G401 (cell line): ENCODE data around the gene CHST5. TPM values are rescaled to one million over a fixed set of nuclear protein-coding genes. Genes with fewer than 3 reads are reported as not detected.

ENCODE experiments used
- DNase-seq: peaks from one replicate; pipeline ENCODE4 v3.0.0-alpha.2; 2015; ENCODE audit warnings: low spot score
- in situ Hi-C: cut with HindIII; loops from 2 replicates; pipeline ENCODE4 v1.10.0; 2016; ENCODE audit warnings: low sequenced_read_pairs, mixed read lengths
- total RNA-seq: library from RNA; depleted of rRNA; stranded (reverse); fragments of >200 nt; shearing (Covaris generic); gene quantifications from 2 replicates; pipeline ENCODE4 v1.2.3, GENCODE V29; 2014; rRNA removed

Gene CHST5
- 0.12 TPM in 1 of 2 replicates, not detected in the other for total RNA-seq

GRCh38 chr16:75535901-75536300, at the start of gene CHST5:
CHST5 (minus strand) TSS chr16:75536108; CDS start chr16:75530384, 5,724 bp downstream.
- in situ Hi-C loops, result no loop called here
- DNase-seq, result no peak

GRCh38 chr16:75584108-75584507, 48.2 kb upstream of the CHST5 start:
- no peak for DNase-seq
- in situ Hi-C loops, result no loop called here

DNA sequence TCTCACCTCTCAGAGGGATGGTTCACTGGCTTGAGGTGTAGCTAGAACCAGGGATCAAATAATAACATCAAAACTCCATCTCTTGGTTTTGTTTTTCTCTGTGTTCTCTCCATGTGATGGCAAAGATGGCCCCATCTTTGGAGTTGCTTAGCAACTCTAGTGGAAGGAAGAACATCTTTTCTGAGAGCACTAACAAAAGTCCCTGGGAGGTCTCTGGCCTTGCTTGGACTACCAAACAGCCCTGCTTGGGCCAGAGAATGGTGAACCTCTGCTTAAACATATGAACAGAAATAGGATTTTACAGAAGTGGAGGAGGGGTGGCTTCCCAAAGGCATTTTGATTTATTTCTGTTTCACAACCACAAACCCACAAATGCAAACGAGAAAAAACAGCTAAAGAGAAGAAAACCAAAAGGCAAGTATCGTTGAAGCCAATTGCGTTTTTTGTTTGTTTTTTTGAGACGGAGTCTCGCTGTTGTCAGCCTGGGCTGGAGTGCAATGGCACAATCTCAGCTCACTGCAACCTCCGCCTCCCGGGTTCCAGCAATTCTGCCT, 43.5 kb upstream of the CHST5 start:
- in situ Hi-C loops, result no loop called here

GRCh38 chr16:75578725-75579124, 42.8 kb upstream of the CHST5 start:
- DNase-seq, result no peak
- in situ Hi-C loops, result no loop called here

More for the DNA sequence above, 43.5 kb upstream of the CHST5 start:
- no peak for DNase-seq

- in situ Hi-C loops, result no loop called here
Observed at GRCh38 chr16:75578212-75578611, 42.3 kb upstream of the CHST5 start.

GRCh38 chr16:75576384-75576811, 40.5 kb upstream of the CHST5 start:
- no peak for DNase-seq
- in situ Hi-C loops, result no loop called here

More at GRCh38 chr16:75578212-75578611, 42.3 kb upstream of the CHST5 start:
- no peak for DNase-seq

- in situ Hi-C loops, result no loop called here
Observed at GRCh38 chr16:75575958-75576357, 40.0 kb upstream of the CHST5 start.

GRCh38 chr16:75573955-75574354, 38.0 kb upstream of the CHST5 start:
- in situ Hi-C loops, result no loop called here
- DNase-seq, result no peak

More at GRCh38 chr16:75575958-75576357, 40.0 kb upstream of the CHST5 start:
- DNase-seq, result no peak

GRCh38 chr16:75572864-75573542, 37.1 kb upstream of the CHST5 start:
- in situ Hi-C loops, result no loop called here

DNA sequence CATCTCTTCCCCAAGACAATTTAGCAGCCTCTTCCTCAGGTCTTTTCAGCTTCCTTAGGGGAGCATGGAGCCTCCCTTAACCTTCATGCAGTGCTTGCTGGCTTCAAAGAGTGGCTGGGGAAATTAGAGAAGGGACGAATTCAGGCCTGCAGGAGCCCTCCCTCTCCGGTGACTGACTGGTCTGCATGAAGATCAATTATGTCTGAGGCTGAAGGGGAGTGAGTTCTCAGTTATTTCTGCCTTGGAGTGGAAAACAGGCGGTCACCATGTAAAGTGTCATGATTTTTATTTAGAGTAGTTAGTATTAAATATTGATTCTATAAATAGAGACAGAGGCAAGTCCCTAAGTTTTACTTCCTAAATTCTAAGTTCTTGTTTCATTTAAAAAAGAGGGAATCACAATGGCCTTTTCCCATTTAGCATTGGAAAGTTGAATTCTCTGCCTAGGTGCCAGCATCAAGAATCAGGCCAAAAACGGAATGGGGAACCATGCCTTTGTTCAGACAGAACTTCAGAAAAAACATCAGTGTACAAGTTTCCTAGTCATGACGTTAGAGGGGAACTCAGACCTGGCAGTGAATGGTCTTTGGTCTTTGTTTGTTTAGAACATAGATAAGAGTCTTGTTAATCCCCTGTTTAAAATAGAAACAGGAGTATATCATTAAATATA, 34.6 kb upstream of the CHST5 start:
- in situ Hi-C loops, result no loop called here

More at GRCh38 chr16:75572864-75573542, 37.1 kb upstream of the CHST5 start:
- DNase-seq, result no peak

DNA sequence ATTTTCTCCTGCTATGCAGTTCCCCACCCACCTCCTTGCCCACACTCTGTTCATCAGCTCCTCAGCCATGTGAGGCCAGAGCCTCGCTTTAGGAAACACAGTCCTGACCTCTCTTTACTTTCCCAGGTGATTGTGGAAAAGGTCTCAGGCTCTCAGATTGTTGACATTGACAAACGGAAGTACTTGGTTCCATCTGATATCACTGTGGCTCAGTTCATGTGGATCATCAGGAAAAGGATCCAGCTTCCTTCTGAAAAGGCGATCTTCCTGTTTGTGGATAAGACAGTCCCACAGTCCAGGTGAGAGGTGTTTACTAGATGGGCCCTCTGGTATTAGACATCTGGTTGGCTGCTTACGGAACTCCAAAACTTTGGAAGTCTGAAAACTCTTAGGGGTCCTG, 32.0 kb upstream of the CHST5 start:
- no peak for DNase-seq
- in situ Hi-C loops, result no loop called here

More for the DNA sequence above, 34.6 kb upstream of the CHST5 start:
- DNase-seq, result no peak

GRCh38 chr16:75566758-75567255, 30.9 kb upstream of the CHST5 start:
- in situ Hi-C loops, result no loop called here
- no peak for DNase-seq

DNA sequence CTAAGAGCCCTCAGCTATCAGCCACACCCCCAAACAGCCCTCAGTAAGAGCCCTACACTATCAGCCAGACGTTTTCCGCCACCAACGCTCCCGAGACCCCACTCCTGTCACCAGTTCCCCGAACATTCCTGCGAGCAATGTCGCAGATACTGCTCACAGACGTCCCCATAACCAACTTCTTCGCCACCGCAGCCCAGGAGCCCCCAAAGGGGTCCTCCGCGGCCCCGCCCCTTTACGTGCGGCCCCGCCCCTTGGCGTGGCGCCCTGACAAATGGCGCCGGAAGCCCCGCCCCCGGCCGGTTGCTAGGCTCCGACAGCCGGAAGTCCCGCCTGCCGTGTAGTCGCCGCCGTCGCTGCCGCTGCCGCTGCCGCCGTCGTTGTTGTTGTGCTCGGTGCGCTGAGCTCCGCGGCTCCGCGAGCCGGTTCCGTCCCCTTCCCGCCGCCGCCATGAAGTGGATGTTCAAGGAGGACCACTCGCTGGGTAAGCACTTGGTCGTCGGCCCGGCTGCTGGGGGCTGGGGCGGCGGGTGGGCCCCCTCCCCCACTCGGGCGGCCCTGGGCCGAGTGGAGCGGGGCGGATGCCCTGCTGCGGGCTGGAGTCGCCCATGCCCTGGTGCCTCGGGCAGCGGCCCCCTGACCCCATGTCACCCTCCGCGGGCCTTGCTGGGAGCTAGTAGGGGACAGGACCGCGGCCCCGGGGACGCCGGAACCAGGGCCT, 30.3 kb upstream of the CHST5 start, which contains the start of gene GABARAPL2:
Gene GABARAPL2 (plus strand): TSS at position 340 of the 718 bp plus-strand sequence. CDS start 108 bp downstream, at position 448.
- DNase-seq, result peak; percentile 87
- in situ Hi-C loops, result no loop called here

DNA sequence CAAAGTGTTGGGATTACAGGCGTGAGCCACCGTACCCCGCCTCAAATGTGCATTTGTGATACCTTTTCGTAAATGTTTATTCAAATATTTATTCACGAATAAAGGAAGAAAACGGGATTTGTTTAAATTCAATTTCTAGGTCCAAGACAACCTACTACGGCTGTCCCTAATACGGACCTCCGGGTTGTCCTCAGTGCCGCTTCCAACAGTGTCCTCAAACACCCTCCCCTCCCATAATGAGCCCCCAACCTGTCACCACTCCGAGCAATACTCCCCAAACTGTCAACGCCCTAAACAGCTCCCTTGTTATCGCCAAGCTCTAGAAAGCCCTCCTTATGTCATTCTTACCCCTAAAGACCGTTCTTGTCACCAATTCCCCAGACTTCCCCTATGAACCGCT, 29.7 kb upstream of the CHST5 start:
- in situ Hi-C loops, result no loop called here
- DNase-seq, result no peak

DNA sequence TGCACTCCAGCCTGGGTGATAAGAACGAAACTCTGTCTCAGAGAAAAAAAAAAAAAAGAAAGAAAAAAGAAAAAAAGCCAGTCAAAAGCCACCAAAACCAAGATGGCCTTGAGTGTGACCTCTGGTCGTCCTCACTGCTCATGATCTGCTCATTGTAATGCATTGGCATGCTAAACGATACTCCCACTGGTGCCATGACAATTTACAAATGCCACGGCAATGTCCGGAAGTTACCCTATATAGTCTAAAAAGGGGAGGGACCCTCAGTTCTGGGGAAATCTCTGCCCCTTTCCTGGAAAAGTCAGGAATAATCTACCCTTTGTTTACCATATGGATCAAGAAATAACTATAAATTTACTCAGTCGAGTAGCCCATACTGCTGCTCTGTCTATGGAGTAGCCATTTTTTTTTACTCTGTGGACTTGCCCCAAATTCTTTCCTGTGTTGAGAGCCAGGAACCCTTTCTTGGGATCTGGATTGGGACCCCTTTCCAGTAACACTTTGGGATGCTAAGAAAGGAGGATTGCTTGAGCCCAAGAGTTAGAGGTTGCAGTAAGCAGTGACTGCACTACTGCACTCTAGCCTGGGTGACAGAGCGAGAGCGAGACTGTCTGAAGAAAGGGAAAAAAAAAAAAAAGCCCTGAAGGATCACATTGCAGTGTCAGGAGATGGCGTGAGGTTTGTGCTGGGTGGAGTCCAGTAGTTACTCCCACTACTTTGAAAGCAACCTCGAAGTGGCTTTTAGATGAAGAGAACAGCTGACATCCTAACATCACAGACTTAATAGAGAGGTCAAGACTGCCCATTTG, 23.9 kb upstream of the CHST5 start:
- in situ Hi-C loops, result no loop called here
- no peak for DNase-seq

DNA sequence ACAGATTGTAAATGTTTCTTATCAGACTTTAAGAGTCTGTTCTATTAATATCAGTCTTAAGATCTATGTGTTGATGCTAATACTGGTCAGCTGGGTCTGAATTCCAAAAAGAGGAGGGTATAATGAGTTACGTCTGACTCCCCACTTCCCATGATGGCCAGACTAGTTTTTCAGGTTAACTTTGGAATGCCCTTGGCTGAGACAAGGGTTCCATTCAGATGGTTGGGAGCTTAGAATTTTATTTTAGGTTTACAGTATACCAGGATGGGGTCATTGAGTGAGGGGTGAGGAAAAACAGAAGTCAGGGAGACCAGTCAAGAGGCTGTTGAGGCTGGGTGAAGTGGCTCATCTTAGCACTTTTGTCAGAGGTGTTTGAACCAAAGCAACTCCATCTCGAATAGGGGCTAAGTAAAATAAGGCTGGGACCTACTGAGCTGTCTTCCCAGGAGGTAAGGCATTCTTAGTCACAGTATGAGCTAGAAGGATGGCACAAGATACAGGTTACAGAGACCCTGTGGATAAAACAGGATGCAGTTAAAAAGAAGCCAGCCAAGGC, 23.0 kb upstream of the CHST5 start:
- in situ Hi-C loops, result no loop called here
- DNase-seq, result no peak

DNA sequence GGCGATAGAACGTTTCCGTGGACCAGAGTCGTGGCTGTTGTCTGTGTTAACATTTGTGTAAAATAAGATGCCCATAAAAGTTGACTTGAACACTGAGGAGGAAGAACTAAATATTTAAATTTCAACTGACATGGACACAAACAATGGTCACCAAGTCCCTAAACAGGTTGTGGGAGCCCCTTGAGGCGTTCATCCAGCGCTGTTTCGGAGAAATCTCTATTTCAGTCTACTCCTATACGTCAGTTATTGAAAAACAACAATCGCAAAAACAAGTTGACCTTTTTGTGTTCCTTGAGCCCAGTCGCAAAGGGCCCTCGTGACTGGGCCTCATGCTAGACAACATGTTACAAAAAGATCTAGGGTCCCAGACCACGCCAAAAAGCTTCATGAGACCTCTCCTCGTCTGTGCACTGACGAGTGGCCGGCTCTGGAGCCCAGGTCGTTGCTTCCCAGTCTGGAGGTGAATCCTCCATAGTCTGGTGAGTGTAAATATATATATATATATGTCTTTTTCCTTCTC, 20.6 kb upstream of the CHST5 start:
- DNase-seq, result no peak
- in situ Hi-C loops, result no loop called here
